ENCODE data around the gene SCYGR4. TPM values are rescaled to one million over a fixed set of nuclear protein-coding genes. Genes with fewer than 3 reads are reported as not detected.
A peak's percentile ranks its signal among the peaks of the same experiment; 100 is the strongest.

The SCYGR4 gene
- polyA plus RNA-seq, 3 donors, result not detected

DNA sequence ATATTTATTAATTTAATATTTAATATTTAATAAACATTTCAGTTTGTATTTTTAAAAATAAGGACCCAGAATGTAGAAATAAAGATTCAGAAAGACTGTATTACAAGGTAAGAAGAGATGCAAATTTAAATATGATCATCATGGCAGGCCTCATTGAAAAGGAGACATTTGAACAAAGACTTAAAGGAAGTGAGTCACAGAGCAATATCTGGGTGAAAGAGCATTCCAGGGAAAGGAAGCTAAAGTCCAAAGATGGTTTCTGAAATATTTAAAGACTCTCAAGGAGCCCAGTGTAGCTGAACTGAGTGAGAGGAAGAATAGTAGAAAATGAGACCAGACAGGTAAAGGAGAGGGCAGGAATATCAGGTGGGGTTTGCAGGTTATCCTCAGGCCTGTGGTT, 5.9 kb downstream of the SCYGR4 start:
- H3K36me3 Mint-ChIP-seq, result no peaks in the 10 kb centered on the region
- H3K4me3 Mint-ChIP-seq, result no peak overlapping the region
- TF ChIP-seq, protein P1, sequence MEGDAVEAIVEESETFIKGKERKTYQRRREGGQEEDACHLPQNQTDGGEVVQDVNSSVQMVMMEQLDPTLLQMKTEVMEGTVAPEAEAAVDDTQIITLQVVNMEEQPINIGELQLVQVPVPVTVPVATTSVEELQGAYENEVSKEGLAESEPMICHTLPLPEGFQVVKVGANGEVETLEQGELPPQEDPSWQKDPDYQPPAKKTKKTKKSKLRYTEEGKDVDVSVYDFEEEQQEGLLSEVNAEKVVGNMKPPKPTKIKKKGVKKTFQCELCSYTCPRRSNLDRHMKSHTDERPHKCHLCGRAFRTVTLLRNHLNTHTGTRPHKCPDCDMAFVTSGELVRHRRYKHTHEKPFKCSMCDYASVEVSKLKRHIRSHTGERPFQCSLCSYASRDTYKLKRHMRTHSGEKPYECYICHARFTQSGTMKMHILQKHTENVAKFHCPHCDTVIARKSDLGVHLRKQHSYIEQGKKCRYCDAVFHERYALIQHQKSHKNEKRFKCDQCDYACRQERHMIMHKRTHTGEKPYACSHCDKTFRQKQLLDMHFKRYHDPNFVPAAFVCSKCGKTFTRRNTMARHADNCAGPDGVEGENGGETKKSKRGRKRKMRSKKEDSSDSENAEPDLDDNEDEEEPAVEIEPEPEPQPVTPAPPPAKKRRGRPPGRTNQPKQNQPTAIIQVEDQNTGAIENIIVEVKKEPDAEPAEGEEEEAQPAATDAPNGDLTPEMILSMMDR (IDR thresholded peaks at IDR 0.05), result no peak
- no peaks in the 10 kb centered on the region for H4K20me1 ChIP-seq (ENCODE audit: insufficient read depth, low read length)
- DNase-seq, result no peak
- H3K27me3 ChIP-seq (ENCODE audit: control insufficient read depth in 2 of 2, insufficient read depth in 2 of 2, low read length in 2 of 2), result no peaks in the 10 kb centered on the region
- H3K9me3 Mint-ChIP-seq, result peaks cover 0 to 6% (median 4%) of the 10 kb centered on the region in 7 donors
- no peaks in the 10 kb centered on the region for H3K36me3 ChIP-seq (replicated peaks in 1 of 2; ENCODE audit: control insufficient read depth in 1 of 2, insufficient read depth in 2 of 2, low read length in 2 of 2)
- no peak overlapping the region for H3K4me2 ChIP-seq (replicated peaks; ENCODE audit: extremely low read depth, low read length, poor library complexity, severe bottlenecking)
- no peak overlapping the region for H3K9ac ChIP-seq (ENCODE audit: insufficient read depth, low read length, poor library complexity, severe bottlenecking)
- no peak overlapping the region for H3K4me3 ChIP-seq (replicated peaks in 1 of 3; ENCODE audit: low read depth in 2 of 3, low read length in 3 of 3)
- H3K79me2 ChIP-seq (ENCODE audit: insufficient read depth, low read length), result no peaks in the 10 kb centered on the region
- no peak overlapping the region for H3K27ac ChIP-seq (ENCODE audit: low read depth in 1 of 2, low read length in 2 of 2)
- H3K4me1 ChIP-seq (ENCODE audit: control insufficient read depth in 1 of 2, insufficient read depth in 2 of 2, low read length in 2 of 2), result no peaks in the 10 kb centered on the region
- intact Hi-C loops (cut with micrococcal nuclease), result no loop called here
- no peaks in the 10 kb centered on the region for H3K9me3 ChIP-seq (replicated peaks in 1 of 2; ENCODE audit: control insufficient read depth in 1 of 2, insufficient read depth in 1 of 2, low read length in 2 of 2)
- H3K27me3 Mint-ChIP-seq (ENCODE audit: low read depth in 3 of 3), result peaks cover 0 to 4% (median 0%) of the 10 kb centered on the region in 3 donors
- H3K27ac Mint-ChIP-seq, result peak overlapping the region in 1 of 7 donors; percentile 33
- H2AFZ ChIP-seq (ENCODE audit: insufficient read depth, low read depth, low read length, poor library complexity, severe bottlenecking), result no peak overlapping the region
- peaks cover 1% of the 10 kb centered on the region for H3K4me1 Mint-ChIP-seq

DNA sequence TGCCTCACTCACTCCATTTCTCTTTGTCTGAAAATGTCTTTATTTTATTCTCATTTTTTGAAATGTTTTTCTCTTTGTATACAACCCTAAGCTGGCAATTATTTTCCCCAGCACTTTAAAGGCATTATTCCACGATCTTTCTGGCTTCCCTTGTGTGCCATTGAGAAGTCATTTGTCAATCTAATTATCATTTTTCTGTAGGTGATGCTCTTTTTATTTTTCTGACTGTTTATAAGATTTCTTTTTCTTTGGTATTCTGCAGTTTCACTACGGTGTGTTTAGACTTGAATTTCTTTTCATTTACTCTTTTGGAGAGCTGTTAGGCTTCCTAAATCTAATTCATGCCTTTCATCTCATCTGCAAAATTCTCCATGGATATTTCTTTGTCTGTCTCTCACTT, 8.1 kb downstream of the SCYGR4 start:
- DNase-seq, result no peak
- H3K36me3 Mint-ChIP-seq, result no peaks in the 10 kb centered on the region
- Histone ChIP-seq H4K20me1 (ENCODE audit: insufficient read depth, low read length) (no peaks in the 10 kb centered on the region), H3K4me1 (ENCODE audit: control insufficient read depth in 1 of 2, insufficient read depth in 2 of 2, low read length in 2 of 2) (no peaks in the 10 kb centered on the region), H3K9me3 (replicated peaks in 1 of 2; ENCODE audit: control insufficient read depth in 1 of 2, insufficient read depth in 1 of 2, low read length in 2 of 2) (no peaks in the 10 kb centered on the region), H3K79me2 (ENCODE audit: insufficient read depth, low read length) (no peaks in the 10 kb centered on the region), H2AFZ (ENCODE audit: insufficient read depth, low read depth, low read length, poor library complexity, severe bottlenecking) (no peak overlapping the region), H3K4me2 (replicated peaks; ENCODE audit: extremely low read depth, low read length, poor library complexity, severe bottlenecking) (no peak overlapping the region), H3K27me3 (ENCODE audit: control insufficient read depth in 2 of 2, insufficient read depth in 2 of 2, low read length in 2 of 2) (peaks cover 0 to 2% of the 10 kb centered on the region in 2 donors), H3K9ac (ENCODE audit: insufficient read depth, low read length, poor library complexity, severe bottlenecking) (no peak overlapping the region), H3K27ac (ENCODE audit: low read depth in 1 of 2, low read length in 2 of 2) (no peak overlapping the region), H3K4me3 (replicated peaks in 1 of 3; ENCODE audit: low read depth in 2 of 3, low read length in 3 of 3) (no peak overlapping the region), H3K36me3 (replicated peaks in 1 of 2; ENCODE audit: control insufficient read depth in 1 of 2, insufficient read depth in 2 of 2, low read length in 2 of 2) (no peaks in the 10 kb centered on the region)
- TF ChIP-seq, protein P1 (IDR thresholded peaks at IDR 0.05), result no peak
- H3K9me3 Mint-ChIP-seq, result peaks cover 0 to 6% (median 4%) of the 10 kb centered on the region in 7 donors
- no CpG with 5 or more reads among the region's 2 CpGs for WGBS (ENCODE audit: insufficient coverage)
- H3K4me3 Mint-ChIP-seq, result no peak overlapping the region
- intact Hi-C loops (cut with micrococcal nuclease), result no loop called here
- H3K27ac Mint-ChIP-seq, result no peak overlapping the region
- peaks cover 0 to 10% (median 5%) of the 10 kb centered on the region in 3 donors for H3K27me3 Mint-ChIP-seq (ENCODE audit: low read depth in 3 of 3)
- no peaks in the 10 kb centered on the region for H3K4me1 Mint-ChIP-seq
